Measurements from ENCODE around the gene RASSF10. TPM values are rescaled to one million over a fixed set of nuclear protein-coding genes. Genes with fewer than 3 reads are reported as not detected.

The RASSF10 gene
- total and polyA plus RNA-seq, 8 donors, result 0.06 to 0.41 (median 0.26) TPM; not detected in 4

DNA sequence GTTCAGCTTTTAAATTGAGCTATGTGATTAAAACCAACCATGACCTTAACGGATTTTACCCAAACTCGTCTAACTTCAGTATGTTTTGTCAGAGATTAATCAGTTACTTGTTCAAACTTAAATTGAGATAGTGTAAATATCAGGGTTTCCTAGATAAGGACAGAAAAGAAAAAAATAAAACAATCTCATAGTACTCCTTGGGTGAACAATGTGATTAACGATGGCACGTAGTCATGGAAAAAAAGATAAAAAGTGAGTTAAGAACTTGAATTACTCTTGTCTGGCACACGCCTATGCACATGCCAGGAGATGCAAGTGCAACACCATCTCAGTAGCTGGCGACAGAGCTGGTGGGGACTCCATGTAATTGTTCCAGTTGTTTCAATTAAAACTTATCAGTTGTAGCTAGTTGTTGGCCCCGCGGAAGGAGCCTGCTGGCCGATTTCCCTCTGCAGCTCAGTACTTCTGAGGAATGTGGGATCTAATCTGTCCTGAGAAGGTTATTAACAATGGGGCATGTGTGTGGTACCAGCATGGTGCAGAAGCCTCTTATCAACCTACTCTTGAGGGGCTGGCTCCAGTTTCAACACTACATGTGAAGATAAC, 3.0 kb downstream of the RASSF10 start:
- H3K27ac ChIP-seq, result peak overlapping the region in 2 of 4 donors; percentile 23 to 65
- FAIRE-seq, result no peak

DNA sequence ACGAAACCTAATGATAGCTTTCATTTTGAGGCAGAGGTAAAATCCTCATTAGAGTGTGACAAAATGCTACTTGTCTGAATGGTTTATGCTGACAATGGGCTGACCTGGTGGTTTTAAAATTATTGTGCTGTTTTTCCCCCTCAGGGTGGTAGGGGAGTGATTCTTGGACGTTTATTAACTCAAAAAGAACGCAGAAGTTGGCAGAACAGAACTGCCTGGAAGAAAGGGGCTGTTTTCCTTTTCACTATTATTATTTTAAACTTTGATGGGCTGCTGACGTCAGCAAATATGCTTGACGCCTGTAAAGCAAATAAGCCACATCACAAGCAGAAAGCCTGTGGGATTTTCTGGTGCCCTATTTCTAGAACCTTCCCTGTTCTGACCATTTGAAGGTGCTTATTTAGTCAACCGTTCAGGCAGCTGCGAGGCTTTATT, 4.0 kb downstream of the RASSF10 start:
- H3K27me3 ChIP-seq, result peaks cover 0 to 8% (median 2%) of the 10 kb centered on the region in 4 donors
- H3K27ac ChIP-seq, result peak overlapping the region in 1 of 4 donors; percentile 65
- intact Hi-C loops (cut with DNase I), result loop anchor here in 1 of 3 donors (10.0 kb wide), 1 partner anchor 62 kb away; no protein-coding TSS in a partner anchor
- H3K4me3 ChIP-seq, result no peak overlapping the region
- ATAC-seq (no peak), FAIRE-seq (no peak), DNase-seq (no peak)
- peaks cover 0 to 5% (median 0%) of the 10 kb centered on the region in 4 donors for H3K9me3 ChIP-seq
- TF ChIP-seq, protein P1, sequence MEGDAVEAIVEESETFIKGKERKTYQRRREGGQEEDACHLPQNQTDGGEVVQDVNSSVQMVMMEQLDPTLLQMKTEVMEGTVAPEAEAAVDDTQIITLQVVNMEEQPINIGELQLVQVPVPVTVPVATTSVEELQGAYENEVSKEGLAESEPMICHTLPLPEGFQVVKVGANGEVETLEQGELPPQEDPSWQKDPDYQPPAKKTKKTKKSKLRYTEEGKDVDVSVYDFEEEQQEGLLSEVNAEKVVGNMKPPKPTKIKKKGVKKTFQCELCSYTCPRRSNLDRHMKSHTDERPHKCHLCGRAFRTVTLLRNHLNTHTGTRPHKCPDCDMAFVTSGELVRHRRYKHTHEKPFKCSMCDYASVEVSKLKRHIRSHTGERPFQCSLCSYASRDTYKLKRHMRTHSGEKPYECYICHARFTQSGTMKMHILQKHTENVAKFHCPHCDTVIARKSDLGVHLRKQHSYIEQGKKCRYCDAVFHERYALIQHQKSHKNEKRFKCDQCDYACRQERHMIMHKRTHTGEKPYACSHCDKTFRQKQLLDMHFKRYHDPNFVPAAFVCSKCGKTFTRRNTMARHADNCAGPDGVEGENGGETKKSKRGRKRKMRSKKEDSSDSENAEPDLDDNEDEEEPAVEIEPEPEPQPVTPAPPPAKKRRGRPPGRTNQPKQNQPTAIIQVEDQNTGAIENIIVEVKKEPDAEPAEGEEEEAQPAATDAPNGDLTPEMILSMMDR (IDR thresholded peaks at IDR 0.05), result no peak
- H3K36me3 ChIP-seq, result no peaks in the 10 kb centered on the region
- WGBS, 2 donors, result 20 to 23% methylated on average over 7 of the region's 7 CpGs
- peaks cover 21 to 32% (median 28%) of the 10 kb centered on the region in 3 donors for H3K4me1 ChIP-seq

More for the DNA sequence above, 3.0 kb downstream of the RASSF10 start:
- H3K9me3 ChIP-seq, result peaks cover 0 to 5% (median 0%) of the 10 kb centered on the region in 4 donors
- no peaks in the 10 kb centered on the region for H3K36me3 ChIP-seq
- WGBS, 2 donors, result 9 to 11% methylated on average over 9 of the region's 9 CpGs
- peaks cover 21 to 33% (median 28%) of the 10 kb centered on the region in 3 donors for H3K4me1 ChIP-seq
- TF ChIP-seq, protein P1 (IDR thresholded peaks at IDR 0.05), result no peak
- H3K4me3 ChIP-seq, result no peak overlapping the region
- intact Hi-C loops (cut with DNase I), result loop anchor here in 1 of 3 donors (10.0 kb wide), 1 partner anchor 63 kb away; no protein-coding TSS in a partner anchor
- H3K27me3 ChIP-seq, result peaks cover 0 to 8% (median 2%) of the 10 kb centered on the region in 4 donors
- ATAC-seq, result peak; percentile 22 to 56 (median 49)
- DNase-seq, result peak; percentile 27 to 71 (median 40)

DNA sequence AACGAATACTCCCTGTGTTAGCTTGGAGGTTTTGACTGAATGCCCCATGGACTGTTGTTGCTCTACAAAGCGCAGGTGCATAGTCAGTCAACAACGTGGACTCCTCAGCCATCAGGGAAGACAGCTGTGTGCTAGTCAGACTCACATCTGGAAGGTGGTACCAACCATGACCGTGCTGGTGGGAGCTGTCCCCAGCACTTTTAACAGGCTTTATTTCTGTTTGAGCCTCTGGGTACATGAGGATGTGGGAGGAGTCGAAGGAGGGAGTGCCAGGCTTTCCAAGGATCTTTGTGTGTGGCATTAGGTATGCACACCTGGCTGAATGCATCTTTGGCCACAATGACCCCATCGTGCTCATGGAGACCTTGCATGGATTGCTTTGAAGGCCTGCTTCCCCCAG, 6.6 kb downstream of the RASSF10 start:
- Histone ChIP-seq H3K4me1 (peaks cover 21 to 28% (median 23%) of the 10 kb centered on the region in 3 donors), H3K9me3 (no peaks in the 10 kb centered on the region), H3K4me3 (no peak overlapping the region), H3K27me3 (no peaks in the 10 kb centered on the region), H3K27ac (no peak overlapping the region), H3K36me3 (no peaks in the 10 kb centered on the region)
- DNase-seq (no peak), FAIRE-seq (no peak), ATAC-seq (no peak)
- 54 to 70% methylated on average over 6 of the region's 6 CpGs for WGBS, 2 donors
- TF ChIP-seq, protein P1 (IDR thresholded peaks at IDR 0.05), result no peak
- intact Hi-C loops (cut with DNase I), result loop anchor here in 1 of 3 donors (10.0 kb wide), 1 partner anchor 59 kb away; no protein-coding TSS in a partner anchor

DNA sequence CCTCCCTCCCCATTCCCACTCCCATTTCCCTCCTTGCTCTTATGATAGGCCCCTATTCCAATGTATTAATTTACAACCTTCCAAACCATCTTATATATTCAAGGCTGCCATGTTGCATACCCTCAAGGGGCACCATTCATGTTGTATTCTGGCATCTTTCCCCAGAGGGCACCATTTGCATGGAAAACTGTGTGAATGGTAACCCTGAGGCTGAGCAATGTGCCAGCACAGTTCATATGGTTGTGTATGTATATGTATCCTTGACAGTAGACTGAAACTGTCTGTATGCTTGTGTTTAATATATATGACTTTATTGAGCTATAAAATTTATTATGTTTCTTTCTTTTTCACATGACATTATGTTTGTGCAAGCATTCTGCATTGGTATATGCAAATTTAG, 7.3 kb downstream of the RASSF10 start:
- TF ChIP-seq, protein P1 (IDR thresholded peaks at IDR 0.05), result no peak
- DNase-seq, result no peak
- H3K4me1 ChIP-seq, result peaks cover 21 to 28% (median 21%) of the 10 kb centered on the region in 3 donors
- intact Hi-C loops (cut with DNase I), result loop anchor here in 1 of 3 donors (10.0 kb wide), 1 partner anchor 58 kb away; no protein-coding TSS in a partner anchor
- no peak for ATAC-seq
- no peaks in the 10 kb centered on the region for H3K36me3 ChIP-seq
- no peak for FAIRE-seq
- H3K27me3 ChIP-seq, result no peaks in the 10 kb centered on the region
- H3K27ac ChIP-seq, result no peak overlapping the region
- H3K4me3 ChIP-seq, result no peak overlapping the region
- no peaks in the 10 kb centered on the region for H3K9me3 ChIP-seq

DNA sequence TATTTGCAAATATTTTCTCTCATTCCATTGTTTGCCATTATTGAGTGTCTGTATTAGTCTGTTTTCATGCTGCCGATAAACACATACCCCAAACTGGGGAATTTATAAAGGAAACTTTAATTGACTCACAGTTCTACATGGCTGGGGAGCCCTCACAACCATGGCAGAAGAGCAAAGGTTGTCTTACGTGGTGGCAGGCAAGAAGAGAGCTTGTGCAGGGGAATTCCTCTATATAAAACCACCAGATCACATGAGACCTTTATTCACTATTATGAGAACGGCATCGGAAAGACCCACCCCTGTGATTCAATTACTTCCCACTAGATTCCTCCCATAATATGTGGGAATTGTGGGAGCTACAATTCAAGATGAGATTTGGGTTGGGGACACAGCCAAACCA, 10.2 kb downstream of the RASSF10 start:
- 86 to 92% methylated on average over 4 of the region's 4 CpGs for WGBS, 2 donors
- H3K27ac ChIP-seq, result no peak overlapping the region
- H3K36me3 ChIP-seq, result no peaks in the 10 kb centered on the region
- H3K27me3 ChIP-seq, result no peaks in the 10 kb centered on the region
- no peak for DNase-seq
- H3K9me3 ChIP-seq, result no peaks in the 10 kb centered on the region
- intact Hi-C loops (cut with DNase I), result loop anchor here in 1 of 3 donors (10.0 kb wide), 1 partner anchor 55 kb away; no protein-coding TSS in a partner anchor
- H3K4me1 ChIP-seq, result peaks cover 0 to 5% (median 4%) of the 10 kb centered on the region in 3 donors
- TF ChIP-seq, protein P1 (IDR thresholded peaks at IDR 0.05), result no peak
- no peak for FAIRE-seq
- no peak for ATAC-seq
- no peak overlapping the region for H3K4me3 ChIP-seq

All from pancreas (tissue), 10 donors.